Fibroblast of the aortic adventitia (primary cell): ENCODE data around the gene STK39. TPM values are rescaled to one million over a fixed set of nuclear protein-coding genes. Genes with fewer than 3 reads are reported as not detected.

ENCODE experiments used
- DNase-seq: peaks from one replicate; pipeline ENCODE4 v3.0.0-alpha.2; 2010; ENCODE audit warnings: low read depth
- H3K4me3 ChIP-seq: 2 replicates; pipeline ENCODE4 v1.5.1; 2011; ENCODE audit warnings: low read depth, mild to moderate bottlenecking, control low read depth, low read length, moderate library complexity
- CTCF ChIP-seq: IDR thresholded peaks from 2 replicates; pipeline ENCODE4 v1.5.1; 2011; ENCODE audit warnings: mild to moderate bottlenecking, low read length, control low read depth, inconsistent platforms; ENCODE audit not compliant: insufficient read depth
- total RNA-seq: library from RNA; depleted of rRNA; stranded (reverse); fragments of >200 nt; gene quantifications from 2 replicates; pipeline ENCODE4 v1.2.3, GENCODE V29; 2012; ENCODE audit warnings: low replicate concordance

Gene STK39
- total RNA-seq, 1 donor, result 31.0 TPM

- no peak for TF ChIP-seq CTCF
These were observed 61.7 kb downstream of the STK39 start for GRCh38 chr2:168185583-168186274.

DNA sequence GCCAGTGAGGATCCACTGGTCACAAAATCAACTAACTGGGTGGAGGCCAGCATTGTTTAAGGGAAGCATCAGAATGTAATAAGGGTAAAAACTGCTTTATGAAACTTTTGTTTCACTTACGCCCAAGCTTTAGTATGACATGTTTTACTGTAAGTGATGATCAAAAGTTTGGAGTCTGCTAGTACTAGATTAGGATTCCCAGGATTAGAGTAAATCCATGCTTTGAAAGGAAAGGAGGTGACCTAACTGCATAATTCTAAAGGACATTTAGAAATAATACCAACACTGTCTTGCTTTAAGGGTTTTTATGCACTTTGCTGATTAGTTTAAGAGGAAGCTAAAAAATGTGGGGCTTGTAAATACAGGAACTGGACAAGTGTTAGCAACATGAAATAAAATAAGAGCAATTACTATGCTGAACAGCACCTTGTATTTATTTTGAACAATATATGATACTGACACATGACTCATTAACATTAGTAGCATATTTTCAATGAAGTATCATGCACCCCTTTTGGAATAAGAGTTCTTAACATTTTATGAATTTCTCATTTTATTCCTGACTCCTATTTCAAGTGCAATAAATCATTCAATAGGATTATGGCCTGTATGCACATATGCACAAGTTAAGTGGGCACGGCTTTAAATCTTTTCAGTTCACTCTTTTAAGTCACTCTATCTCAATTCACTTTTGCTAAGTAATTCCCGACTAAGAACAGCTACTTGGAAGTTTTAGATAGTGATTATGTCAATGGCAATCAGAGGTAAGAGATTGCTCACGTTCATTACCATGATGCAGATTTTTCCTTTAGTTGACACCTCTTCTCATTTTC is 62.5 kb downstream of the STK39 start:
- TF ChIP-seq CTCF, result no peak
- DNase-seq, result no peak
- no peak overlapping the region for H3K4me3 ChIP-seq

More at GRCh38 chr2:168185583-168186274, 61.7 kb downstream of the STK39 start:
- no peak overlapping the region for H3K4me3 ChIP-seq
- DNase-seq, result no peak

- no peak for DNase-seq
- no peak overlapping the region for H3K4me3 ChIP-seq
These were observed 63.9 kb downstream of the STK39 start for GRCh38 chr2:168183308-168183997.

GRCh38 chr2:168182550-168183249 is 64.7 kb downstream of the STK39 start:
- TF ChIP-seq CTCF, result no peak
- DNase-seq, result no peak
- H3K4me3 ChIP-seq, result no peak overlapping the region

More at GRCh38 chr2:168183308-168183997, 63.9 kb downstream of the STK39 start:
- no peak for TF ChIP-seq CTCF

- DNase-seq, result no peak
- no peak for TF ChIP-seq CTCF
- no peak overlapping the region for H3K4me3 ChIP-seq
These were observed 65.6 kb downstream of the STK39 start for GRCh38 chr2:168181825-168182224.

DNA sequence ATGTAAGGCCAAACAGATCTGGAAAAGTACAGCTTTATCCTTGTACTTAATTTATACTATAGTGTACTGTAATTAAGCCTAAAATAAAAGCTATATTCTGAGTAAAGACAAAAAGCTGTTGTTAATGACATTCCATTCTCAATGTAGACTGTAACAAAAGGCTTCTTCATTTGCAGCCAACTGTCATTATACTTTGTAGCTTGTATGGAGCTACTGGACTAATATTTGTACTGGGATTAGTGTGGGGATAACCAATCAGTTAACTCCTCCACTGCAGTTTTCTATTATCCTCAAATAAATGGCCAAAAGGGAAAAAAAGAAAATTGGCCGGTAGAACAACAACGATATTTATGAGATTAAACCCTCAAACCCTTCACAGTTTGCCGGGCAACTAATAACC is 66.5 kb downstream of the STK39 start:
- TF ChIP-seq CTCF, result no peak
- DNase-seq, result no peak
- H3K4me3 ChIP-seq, result no peak overlapping the region
